ENCODE data around the gene SNRNP25.

DNA sequence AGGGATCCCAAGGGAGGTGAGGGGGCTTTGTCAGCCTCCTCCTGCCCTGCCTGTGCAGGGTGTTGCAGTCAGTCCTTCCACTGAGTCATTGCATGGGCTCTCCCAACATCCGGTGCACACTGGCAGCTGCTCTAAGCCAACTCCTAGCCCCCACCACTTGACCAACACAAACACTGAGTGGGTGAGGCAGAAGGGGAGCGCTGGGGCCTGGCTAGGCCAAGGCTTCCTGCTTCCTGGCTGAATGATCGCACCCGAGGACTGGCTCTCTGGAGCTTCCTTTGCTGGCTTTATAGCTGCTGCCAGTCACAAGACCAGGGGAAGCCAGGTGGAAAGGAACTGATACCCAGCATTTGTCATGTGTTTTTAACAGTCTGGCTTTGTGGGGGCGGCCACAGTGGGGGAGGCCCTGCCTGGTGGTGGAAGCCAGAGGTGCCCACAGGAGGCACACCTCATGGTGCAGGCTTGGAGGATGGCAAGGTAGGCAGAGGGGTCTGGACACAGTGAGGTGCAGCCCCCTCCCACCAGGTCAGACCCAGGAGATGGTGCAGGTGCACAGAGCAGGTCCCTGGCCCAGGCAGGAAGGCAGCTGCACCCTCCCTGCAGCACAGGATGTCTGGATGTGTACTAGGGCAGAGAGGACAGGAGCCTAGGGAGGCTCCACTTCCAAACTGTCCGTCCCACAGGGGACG lies 31.2 kb downstream of the SNRNP25 start:
- TF ChIP-seq, protein P1, sequence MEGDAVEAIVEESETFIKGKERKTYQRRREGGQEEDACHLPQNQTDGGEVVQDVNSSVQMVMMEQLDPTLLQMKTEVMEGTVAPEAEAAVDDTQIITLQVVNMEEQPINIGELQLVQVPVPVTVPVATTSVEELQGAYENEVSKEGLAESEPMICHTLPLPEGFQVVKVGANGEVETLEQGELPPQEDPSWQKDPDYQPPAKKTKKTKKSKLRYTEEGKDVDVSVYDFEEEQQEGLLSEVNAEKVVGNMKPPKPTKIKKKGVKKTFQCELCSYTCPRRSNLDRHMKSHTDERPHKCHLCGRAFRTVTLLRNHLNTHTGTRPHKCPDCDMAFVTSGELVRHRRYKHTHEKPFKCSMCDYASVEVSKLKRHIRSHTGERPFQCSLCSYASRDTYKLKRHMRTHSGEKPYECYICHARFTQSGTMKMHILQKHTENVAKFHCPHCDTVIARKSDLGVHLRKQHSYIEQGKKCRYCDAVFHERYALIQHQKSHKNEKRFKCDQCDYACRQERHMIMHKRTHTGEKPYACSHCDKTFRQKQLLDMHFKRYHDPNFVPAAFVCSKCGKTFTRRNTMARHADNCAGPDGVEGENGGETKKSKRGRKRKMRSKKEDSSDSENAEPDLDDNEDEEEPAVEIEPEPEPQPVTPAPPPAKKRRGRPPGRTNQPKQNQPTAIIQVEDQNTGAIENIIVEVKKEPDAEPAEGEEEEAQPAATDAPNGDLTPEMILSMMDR (IDR thresholded peaks at IDR 0.05; ENCODE audit: low read length): no peak
- no peak for TF ChIP-seq EZH2 (optimal IDR thresholded peaks at IDR 0.05; ENCODE audit: low read depth, low read length)
